B cell (primary cell): ENCODE results near the gene UBA7. TPM values are rescaled to one million over a fixed set of nuclear protein-coding genes. Genes with fewer than 3 reads are reported as not detected.

ENCODE experiments used
- ATAC-seq: fragments of 200-7000 bp; cut with Tn5 transposase; one replicate; pipeline ENCODE4 v1.10.0; 2021; ENCODE audit warnings: low read depth, mild to moderate bottlenecking, moderate number of reproducible peaks, moderate library complexity
- CTCF ChIA-PET: fragments of 350-600 bp; sonication (Branson Sonifier 250); formaldehyde crosslinking; loops from one replicate; lab custom pipeline; 2021; ENCODE audit warnings: antibody characterized with exemption, inconsistent platforms; lab: Charles Lee
- POLR2A ChIA-PET: fragments of 350-600 bp; sonication (Branson Sonifier 250); formaldehyde crosslinking; loops from one replicate; lab custom pipeline; 2021; ENCODE audit warnings: antibody characterized with exemption; lab: Charles Lee
- DNase-seq: peaks from one replicate; pipeline ENCODE4 v3.0.0; 2013
- H2AFZ ChIP-seq: 2 replicates; pipeline ENCODE4 v1.6.1; 2012; ENCODE audit warnings: mild to moderate bottlenecking, low read depth, low read length; ENCODE audit not compliant: insufficient read depth, poor library complexity, severe bottlenecking
- H3K27ac ChIP-seq, 2 donors: 1 replicate in 1 of 2; 2 replicates in 1 of 2; pipeline ENCODE4 v1.5.1; 2012 to 2013; ENCODE audit warnings: low read length in 2 of 2, mild to moderate bottlenecking in 2 of 2, moderate library complexity in 1 of 2
- H3K27me3 ChIP-seq, 4 experiments: fragments of 200-600 bp in 1 of 4; sonication (generic) in 1 of 4; replicated peaks in 1 of 4; 1 replicate in 2 of 4; 2 replicates in 2 of 4; pipeline versions ENCODE4 v1.6.1 to v1.7.0; 2013 to 2016; ENCODE audit warnings: low read length in 3 of 4, mild to moderate bottlenecking in 2 of 4, mixed read lengths in 1 of 4, moderate library complexity in 1 of 4; ENCODE audit not compliant: insufficient read depth in 4 of 4, control insufficient read depth in 3 of 4; ENCODE audit errors: control extremely low read depth in 1 of 4
- H3K36me3 ChIP-seq, 2 experiments: replicated peaks in 1 of 2; 1 replicate in 1 of 2; 2 replicates in 1 of 2; pipeline versions ENCODE4 v1.6.1 to v1.7.1; 2013; ENCODE audit warnings: low read length in 1 of 2; ENCODE audit not compliant: insufficient read depth in 2 of 2, control insufficient read depth in 1 of 2; ENCODE audit errors: control extremely low read depth in 1 of 2, extremely low read depth in 1 of 2
- H3K4me1 ChIP-seq, 2 donors: fragments of 200-600 bp in 1 of 2; sonication (generic) in 1 of 2; 1 replicate in 1 of 2; 2 replicates in 1 of 2; pipeline versions ENCODE4 v1.5.1 to v1.6.1; 2013 to 2017; ENCODE audit warnings: low read length in 2 of 2; ENCODE audit not compliant: control insufficient read depth in 2 of 2, insufficient read depth in 2 of 2
- H3K4me2 ChIP-seq: replicated peaks from 2 replicates; pipeline ENCODE3; 2012; ENCODE audit warnings: mild to moderate bottlenecking, low read depth, low read length; ENCODE audit not compliant: poor library complexity, severe bottlenecking
- H3K4me3 ChIP-seq, 5 experiments: fragments of 200-600 bp in 1 of 5; sonication (generic) in 1 of 5; 1 replicate in 3 of 5; 2 replicates in 2 of 5; pipeline versions ENCODE4 v1.5.1 to v1.7.0; 2011 to 2016; ENCODE audit warnings: low read length in 4 of 5, mild to moderate bottlenecking in 4 of 5, low read depth in 2 of 5, control low read depth in 1 of 5, moderate library complexity in 1 of 5; ENCODE audit not compliant: insufficient read depth in 1 of 5; ENCODE audit errors: control extremely low read depth in 1 of 5, extremely low read depth in 1 of 5
- H3K79me2 ChIP-seq: fragments of 200-600 bp; sonication (generic); one replicate; pipeline ENCODE4 v1.6.0; 2016; ENCODE audit warnings: low read length; ENCODE audit not compliant: control insufficient read depth, insufficient read depth
- H3K9ac ChIP-seq: fragments of 200-600 bp; sonication (generic); 2 replicates; pipeline ENCODE4 v1.6.1; 2017; ENCODE audit warnings: mild to moderate bottlenecking, low read length, moderate library complexity
- H3K9me3 ChIP-seq, 3 donors: one replicate each; pipeline versions ENCODE4 v1.6.1 to v1.7.1; 2013; ENCODE audit warnings: low read length in 2 of 3; ENCODE audit not compliant: control insufficient read depth in 2 of 3, insufficient read depth in 1 of 3; ENCODE audit errors: control extremely low read depth in 1 of 3
- H4K20me1 ChIP-seq: 2 replicates; pipeline ENCODE4 v1.6.0; 2012; ENCODE audit warnings: mild to moderate bottlenecking, low read length; ENCODE audit not compliant: insufficient read depth, control insufficient read depth, poor library complexity, severe bottlenecking
- H3K27ac Mint-ChIP-seq: one replicate; pipeline ENCODE4 v1.8.0; 2021; ENCODE audit warnings: mixed read lengths
- H3K27me3 Mint-ChIP-seq: one replicate; pipeline ENCODE4 v1.8.0; 2021; ENCODE audit warnings: mixed read lengths
- H3K4me1 Mint-ChIP-seq: one replicate; pipeline ENCODE4 v1.8.0; 2021; ENCODE audit warnings: mixed read lengths
- H3K4me3 Mint-ChIP-seq: one replicate; pipeline ENCODE4 v1.8.0; 2021; ENCODE audit warnings: mixed read lengths
- H3K9me3 Mint-ChIP-seq: one replicate; pipeline ENCODE4 v1.8.0; 2022; ENCODE audit warnings: mixed read lengths; ENCODE audit not compliant: insufficient read depth
- EZH2 ChIP-seq: IDR thresholded peaks from 2 replicates; pipeline ENCODE4 v1.6.1; 2012; ENCODE audit warnings: borderline replicate concordance, low read depth, mild to moderate bottlenecking, moderate library complexity, low read length; ENCODE audit not compliant: insufficient read depth, poor library complexity, severe bottlenecking
- WGBS: methylation state at CpG from one replicate; pipeline ENCODE4 v1.1.5; 2013; ENCODE audit warnings: missing lambda C conversion rate; ENCODE audit not compliant: insufficient coverage; 5-methylcytosine and 5-hydroxymethylcytosine counted together
- intact Hi-C: fragments of 100-400 bp; cut with micrococcal nuclease; formaldehyde crosslinking; loops from one replicate; pipeline ENCODE4 v1.10.0; 2022
- polyA plus RNA-seq: library from polyadenylated mRNA; depleted of rRNA; stranded (reverse); fragments of >200 nt; gene quantifications from 2 replicates; pipeline ENCODE4 v1.2.3, GENCODE V29; 2012
- total RNA-seq, 2 donors: library from RNA; stranded (reverse); fragments of 120-200 nt in 1 of 2; gene quantifications; 1 replicate in 1 of 2; 2 replicates in 1 of 2; pipeline versions ENCODE4 v1.2.3 to v1.2.4, GENCODE V29; 2013 to 2022
- TF ChIP-seq, protein P1 (sequence below): fragments of 200-600 bp; IDR thresholded peaks from one replicate; pipeline ENCODE4 v1.8.0; 2022; ENCODE audit warnings: antibody characterized with exemption, mild to moderate bottlenecking

The UBA7 gene
- total and polyA plus RNA-seq, 2 donors (not counting 1 experiment from before 2014, with no cell fraction given) = 418 to 943 TPM

DNA sequence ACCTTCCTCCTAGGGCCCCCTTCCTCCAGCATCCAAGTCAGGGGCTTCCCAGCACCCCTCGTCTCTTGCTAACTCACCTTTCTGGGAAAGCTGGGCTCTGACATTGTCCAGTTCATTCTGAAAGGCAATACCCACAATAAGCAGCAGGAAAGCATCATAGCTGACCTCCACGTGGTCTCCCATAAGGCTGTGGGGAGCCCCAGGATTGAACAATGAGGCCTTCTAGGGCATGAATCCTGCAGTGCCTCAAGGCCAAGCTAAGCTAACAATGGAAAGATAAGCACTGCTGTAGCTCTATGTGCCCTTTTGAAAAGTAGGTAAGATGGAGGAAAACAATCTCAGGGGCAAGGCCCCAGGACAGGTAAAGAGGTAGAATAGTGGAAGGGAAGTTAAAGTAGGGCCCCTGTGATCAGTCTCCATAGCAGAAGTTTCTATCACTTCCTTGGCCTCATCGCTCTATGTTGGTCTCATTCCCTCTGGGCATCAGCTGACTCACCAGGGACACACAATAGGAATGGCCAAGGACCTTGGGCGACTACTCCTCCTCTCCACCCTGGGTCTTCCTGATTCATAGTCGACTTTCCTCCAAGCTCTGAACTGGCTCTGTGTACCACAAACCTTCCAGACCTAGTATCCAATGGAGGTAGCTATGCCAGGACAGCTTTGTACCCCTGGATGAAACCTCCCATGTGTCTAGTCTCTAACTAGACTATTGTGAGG lies 30.9 kb upstream of the UBA7 start:
- H3K4me2 ChIP-seq = no peak overlapping the region
- intact Hi-C loops = no loop called here
- no peaks in the 10 kb centered on the region for H3K4me1 ChIP-seq
- H3K9ac ChIP-seq = no peak overlapping the region
- ATAC-seq = no peak
- POLR2A ChIA-PET = no interaction called here
- no peak for DNase-seq
- no peaks in the 10 kb centered on the region for H3K9me3 Mint-ChIP-seq
- CTCF ChIA-PET = interaction anchor here (0.8 to 17.8 kb wide), 3 partner anchors 18 to 61 kb away, joined by 3 to 547 read pairs (median 4); partner anchors contain the start of genes CDHR4 and INKA1
- H3K4me3 Mint-ChIP-seq = no peak overlapping the region
- 83% methylated on average over 5 of the region's 5 CpGs for WGBS
- no peak overlapping the region for H2AFZ ChIP-seq
- no peak overlapping the region for H3K4me3 ChIP-seq
- no peak overlapping the region for H3K27ac Mint-ChIP-seq
- no peak for TF ChIP-seq EZH2
- TF ChIP-seq, protein P1, sequence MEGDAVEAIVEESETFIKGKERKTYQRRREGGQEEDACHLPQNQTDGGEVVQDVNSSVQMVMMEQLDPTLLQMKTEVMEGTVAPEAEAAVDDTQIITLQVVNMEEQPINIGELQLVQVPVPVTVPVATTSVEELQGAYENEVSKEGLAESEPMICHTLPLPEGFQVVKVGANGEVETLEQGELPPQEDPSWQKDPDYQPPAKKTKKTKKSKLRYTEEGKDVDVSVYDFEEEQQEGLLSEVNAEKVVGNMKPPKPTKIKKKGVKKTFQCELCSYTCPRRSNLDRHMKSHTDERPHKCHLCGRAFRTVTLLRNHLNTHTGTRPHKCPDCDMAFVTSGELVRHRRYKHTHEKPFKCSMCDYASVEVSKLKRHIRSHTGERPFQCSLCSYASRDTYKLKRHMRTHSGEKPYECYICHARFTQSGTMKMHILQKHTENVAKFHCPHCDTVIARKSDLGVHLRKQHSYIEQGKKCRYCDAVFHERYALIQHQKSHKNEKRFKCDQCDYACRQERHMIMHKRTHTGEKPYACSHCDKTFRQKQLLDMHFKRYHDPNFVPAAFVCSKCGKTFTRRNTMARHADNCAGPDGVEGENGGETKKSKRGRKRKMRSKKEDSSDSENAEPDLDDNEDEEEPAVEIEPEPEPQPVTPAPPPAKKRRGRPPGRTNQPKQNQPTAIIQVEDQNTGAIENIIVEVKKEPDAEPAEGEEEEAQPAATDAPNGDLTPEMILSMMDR = no peak
- H3K4me1 Mint-ChIP-seq = no peaks in the 10 kb centered on the region
- no peaks in the 10 kb centered on the region for H3K27me3 Mint-ChIP-seq
- H3K36me3 ChIP-seq = peaks cover 0 to 8% of the 10 kb centered on the region in 2 experiments
- no peaks in the 10 kb centered on the region for H3K9me3 ChIP-seq
- no peaks in the 10 kb centered on the region for H4K20me1 ChIP-seq
- no peaks in the 10 kb centered on the region for H3K27me3 ChIP-seq
- no peak overlapping the region for H3K27ac ChIP-seq
- H3K79me2 ChIP-seq = no peaks in the 10 kb centered on the region

DNA sequence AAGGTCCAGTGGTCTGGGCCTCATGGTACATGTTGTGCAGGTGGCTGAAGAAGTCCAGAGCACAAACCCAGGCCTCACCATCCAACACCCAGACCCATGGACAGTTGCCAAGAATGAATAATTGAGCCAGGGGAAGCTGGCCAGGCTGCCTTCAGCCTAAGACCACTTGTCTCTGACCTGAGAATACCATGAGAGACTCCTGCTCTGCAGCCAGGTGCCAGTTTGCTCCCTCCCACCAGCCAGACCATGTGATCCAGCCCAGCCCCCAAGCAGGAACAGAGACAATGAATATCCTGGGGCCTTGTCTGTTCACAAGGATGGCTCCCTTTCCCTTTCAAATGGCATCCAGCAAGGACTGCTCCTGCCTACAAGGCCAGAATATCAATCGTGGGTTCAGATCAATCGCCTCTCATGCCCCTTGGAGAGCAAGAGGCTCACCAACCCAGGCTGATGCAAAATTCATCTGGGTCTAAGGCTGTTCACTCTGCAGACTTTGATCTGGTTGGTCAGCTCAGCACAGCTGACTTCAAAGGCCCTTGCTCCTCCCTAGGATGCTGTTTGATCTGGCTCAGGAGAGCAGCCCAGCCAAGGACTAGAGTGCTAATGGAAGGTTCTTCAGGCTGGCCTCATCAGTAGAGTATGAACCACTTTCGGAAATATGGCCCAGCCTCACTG lies 29.2 kb upstream of the UBA7 start:
- Histone ChIP-seq H3K27ac (no peak overlapping the region), H3K4me2 (no peak overlapping the region), H3K9me3 (no peaks in the 10 kb centered on the region), H3K4me1 (peaks cover 0 to 5% of the 10 kb centered on the region in 2 donors), H3K4me3 (no peak overlapping the region), H3K79me2 (no peaks in the 10 kb centered on the region), H3K9ac (no peak overlapping the region), H3K27me3 (no peaks in the 10 kb centered on the region), H2AFZ (no peak overlapping the region), H4K20me1 (no peaks in the 10 kb centered on the region), H3K36me3 (peaks cover 0 to 8% of the 10 kb centered on the region in 2 experiments)
- TF ChIP-seq, protein P1 = no peak
- TF ChIP-seq EZH2 = no peak
- POLR2A ChIA-PET = no interaction called here
- Mint-ChIP-seq H3K4me1 (peaks cover 4% of the 10 kb centered on the region), H3K9me3 (no peaks in the 10 kb centered on the region), H3K27me3 (no peaks in the 10 kb centered on the region), H3K4me3 (no peak overlapping the region), H3K27ac (no peak overlapping the region)
- DNase-seq = no peak
- ATAC-seq = no peak
- intact Hi-C loops = no loop called here
- CTCF ChIA-PET = interaction anchor here (0.6 to 17.8 kb wide), 4 partner anchors 11 to 304 kb away, joined by 3 to 547 read pairs (median 4); partner anchors contain the start of genes CDHR4 and INKA1
- 92% methylated on average over 2 of the region's 3 CpGs for WGBS
